DMS53 (cell line): ENCODE measurements around the gene SRL.

ENCODE experiments used
- DNase-seq: peaks from one replicate; lab custom pipeline; 2025; lab: John Stamatoyannopoulos, UW

SRL gene

DNA sequence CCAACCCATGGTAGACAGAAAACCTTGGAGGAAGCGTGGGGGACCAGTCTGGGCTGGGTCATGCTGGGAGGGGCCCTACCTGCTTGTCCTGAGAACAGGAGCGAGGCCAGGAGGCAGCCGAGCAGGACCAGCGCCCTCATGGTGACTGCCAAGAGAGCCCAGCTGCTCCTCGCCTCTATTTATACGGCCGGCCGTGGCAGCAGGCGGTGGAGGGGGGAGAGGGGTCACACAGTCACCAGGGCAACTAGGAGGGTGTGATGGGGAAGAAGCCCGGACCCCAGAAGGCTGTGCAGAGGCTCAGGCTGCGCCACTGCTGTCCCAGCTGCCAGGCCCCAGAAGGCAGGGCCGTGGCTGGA lies at the start of gene SRL:
TSS of gene SRL (minus strand) at position 153 of the 356 bp plus-strand sequence. CDS start at position 140, 13 bp downstream.
- no peak for DNase-seq

DNA sequence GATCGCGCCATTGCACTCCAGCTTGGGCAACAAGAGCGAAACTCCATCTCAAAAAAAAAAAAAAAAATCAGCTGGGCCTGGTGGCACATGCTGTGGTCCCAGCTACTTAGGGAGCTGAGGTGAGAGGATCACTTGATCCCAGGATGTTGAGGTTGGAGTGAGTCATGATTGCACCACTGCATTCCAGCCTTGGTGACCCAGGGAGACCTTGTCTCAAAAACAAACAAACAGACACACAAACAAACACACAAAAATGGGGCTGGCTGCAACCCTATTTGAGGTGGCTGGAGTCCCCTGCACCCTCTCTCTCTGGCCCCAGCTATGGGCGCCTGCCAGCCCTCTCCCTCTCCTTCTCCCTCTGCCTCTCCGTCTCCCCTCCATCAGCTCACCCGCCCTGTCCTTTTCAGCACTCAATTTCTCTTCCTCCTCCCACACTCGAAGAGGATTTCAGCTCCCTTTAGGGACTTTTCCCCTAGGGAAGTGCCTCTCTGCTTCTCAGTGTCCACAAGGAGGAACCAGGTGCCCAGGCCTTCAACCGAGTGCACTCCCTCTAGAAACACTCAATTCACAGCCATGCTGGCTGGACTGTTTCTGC lies 48.5 kb upstream of the SRL start:
- peak; percentile 93 for DNase-seq

GRCh38 chr16:4288148-4288921 lies 46.5 kb upstream of the SRL start:
- peak; percentile 83 for DNase-seq

DNA sequence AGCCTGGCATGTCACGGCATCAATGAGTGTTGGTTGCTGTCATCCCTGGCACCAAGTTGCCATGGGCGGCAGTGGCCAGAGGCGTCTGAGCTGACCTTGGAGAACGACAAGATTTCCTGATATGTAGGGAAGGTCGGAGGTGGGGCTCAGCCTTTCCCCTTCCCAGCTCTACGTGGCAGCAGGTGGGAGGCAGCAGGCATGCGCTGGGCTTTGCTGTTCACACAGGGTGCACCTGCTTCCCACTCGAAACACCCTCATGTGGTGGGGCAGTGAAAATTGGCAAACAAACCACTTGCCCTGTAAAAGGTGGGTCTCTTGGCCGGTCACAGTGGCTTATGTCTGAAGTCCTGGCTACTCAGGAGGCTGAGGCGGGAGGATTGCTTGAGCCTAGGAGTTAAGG lies 43.3 kb upstream of the SRL start:
- DNase-seq: peak; percentile 85

DNA sequence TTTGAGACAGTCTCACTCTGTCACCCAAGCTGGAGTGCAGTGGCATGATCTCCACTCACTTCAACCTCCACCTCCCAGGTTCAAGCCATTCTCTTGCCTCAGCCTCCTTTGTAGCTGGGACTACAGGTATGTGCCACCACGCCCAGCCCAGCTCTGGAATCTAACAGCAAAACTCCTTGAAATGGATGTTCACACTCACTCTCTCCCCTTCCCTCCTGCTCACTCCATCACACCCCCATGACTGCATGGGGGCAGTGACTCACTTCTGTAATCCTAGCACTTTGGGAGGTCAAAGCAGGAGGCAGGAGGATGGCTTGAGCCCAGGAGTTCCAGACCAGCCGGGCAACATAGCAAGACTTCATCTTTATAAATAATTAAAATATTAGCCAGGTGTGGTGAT lies 42.1 kb upstream of the SRL start:
- peak; percentile 23 for DNase-seq

DNA sequence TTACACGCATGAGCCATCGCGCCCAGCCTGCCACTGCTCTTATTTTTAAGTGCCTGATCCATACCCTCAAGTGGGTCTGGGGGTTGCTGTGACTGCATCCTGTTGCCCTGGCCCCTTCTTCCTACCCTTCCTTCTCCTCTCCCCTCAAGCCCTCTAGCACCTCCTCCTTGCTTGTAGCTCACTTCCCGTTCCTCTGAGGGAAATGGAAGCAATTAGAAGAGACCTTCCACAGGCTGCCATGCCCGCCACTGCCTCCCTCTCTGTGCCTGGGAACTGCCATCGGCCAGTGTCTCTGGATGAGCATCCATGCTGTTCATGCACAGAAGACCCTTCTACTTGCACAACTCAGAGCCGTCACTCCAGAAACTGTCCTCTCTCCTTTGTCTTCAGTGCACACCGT lies 41.6 kb upstream of the SRL start:
- no peak for DNase-seq

GRCh38 chr16:4280625-4281024 lies 38.7 kb upstream of the SRL start:
- no peak for DNase-seq

DNA sequence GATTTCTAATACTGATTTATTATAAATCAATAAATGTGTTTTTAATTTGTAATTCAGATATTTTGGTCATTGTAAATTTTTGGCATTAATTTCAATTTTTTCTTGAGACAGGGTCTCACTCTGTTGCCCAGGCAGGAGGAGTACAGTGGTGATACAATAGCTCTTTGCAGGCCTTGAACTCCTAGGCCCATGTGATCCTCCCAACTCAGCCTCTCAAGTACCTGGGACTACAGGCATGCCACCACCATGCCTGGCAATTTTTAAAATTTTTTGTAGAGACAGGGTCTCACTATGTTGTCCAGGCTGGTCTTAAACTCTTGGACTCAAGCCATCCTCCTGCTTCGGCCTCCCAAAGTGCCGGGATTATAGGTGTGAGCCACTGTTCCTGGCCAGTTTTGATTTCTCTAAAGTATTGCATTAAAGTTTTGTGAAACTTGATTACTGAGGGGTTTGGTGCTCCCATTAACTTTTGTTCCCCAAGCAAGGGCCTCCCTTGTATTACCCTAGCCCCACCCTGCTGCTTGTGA lies 36.2 kb upstream of the SRL start:
- DNase-seq: no peak

DNA sequence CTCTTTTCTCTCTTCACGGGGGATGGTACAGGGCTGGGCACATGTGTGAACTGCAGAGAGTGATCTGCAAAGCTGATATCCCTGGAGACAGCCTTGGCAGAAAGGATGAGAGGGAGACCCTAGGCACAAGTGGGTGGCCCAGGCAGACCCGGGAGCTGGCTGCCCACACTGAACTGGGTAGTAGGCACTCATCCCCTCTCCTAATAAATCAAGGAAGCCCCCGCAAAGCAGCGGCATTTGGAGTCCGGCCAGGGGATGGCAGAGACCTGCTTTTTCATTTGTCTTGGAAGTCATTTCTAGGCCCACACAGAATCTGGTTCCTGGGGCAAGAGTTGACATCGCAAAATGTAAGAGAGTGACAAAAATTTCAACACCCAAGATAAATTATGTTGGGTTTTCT lies 34.0 kb upstream of the SRL start:
- no peak for DNase-seq

GRCh38 chr16:4273858-4274311 lies 32.0 kb upstream of the SRL start:
- peak; percentile 77 for DNase-seq

GRCh38 chr16:4272114-4272956 lies 30.5 kb upstream of the SRL start:
- DNase-seq: peak; percentile 67

DNA sequence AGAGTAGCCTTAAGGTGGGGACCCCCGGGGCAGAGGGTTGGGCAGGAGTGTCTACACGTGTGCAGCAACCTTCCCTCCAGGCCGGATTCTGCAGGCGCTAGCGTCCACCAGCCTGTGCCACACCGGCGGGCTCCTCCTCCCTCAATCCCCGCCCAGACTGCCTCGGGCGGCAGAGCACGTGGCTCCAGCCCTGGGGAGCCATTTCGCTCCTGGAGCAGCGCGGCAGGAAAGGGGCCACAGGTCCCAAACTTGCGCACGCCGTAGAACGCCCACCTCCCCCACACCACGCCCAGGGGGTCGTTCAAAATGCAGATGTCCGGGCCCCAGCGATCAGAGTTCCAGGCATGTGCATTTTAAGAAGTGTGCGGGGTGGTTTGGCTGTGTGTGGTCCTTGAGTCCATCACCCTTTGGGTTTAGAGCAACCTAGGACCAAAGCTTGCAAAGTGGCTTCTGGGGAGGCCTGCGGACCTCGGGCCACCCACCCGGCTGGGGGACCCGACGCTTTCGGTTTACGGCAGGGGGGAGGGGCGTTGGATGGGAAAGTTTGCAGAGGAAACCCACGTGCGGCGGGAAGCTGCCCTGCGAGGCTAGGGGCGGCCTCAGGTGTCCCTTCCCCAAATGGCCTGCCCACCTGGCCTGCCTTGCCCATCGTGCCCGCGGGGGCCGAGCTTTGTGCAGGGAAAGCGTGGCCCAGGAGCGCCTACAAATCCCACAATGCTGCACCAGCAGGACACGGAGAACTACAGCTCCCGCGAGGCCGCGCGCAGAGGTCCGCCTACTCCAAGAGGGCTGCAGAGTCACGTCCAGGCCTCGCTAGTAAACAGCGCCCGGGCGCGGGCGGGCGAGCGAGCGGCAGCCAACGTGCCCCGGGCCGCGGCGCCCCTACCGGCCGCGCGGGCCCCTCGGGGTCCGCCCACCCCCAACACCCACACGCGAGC lies 29.6 kb upstream of the SRL start:
- DNase-seq: peak; percentile 95

- DNase-seq: no peak
These were observed 28.7 kb upstream of the SRL start for GRCh38 chr16:4270595-4270994.

- no peak for DNase-seq
These were observed 28.2 kb upstream of the SRL start for GRCh38 chr16:4270091-4270490.

- DNase-seq: peak; percentile 30
These were observed 24.5 kb upstream of the SRL start for GRCh38 chr16:4266372-4266771.

DNA sequence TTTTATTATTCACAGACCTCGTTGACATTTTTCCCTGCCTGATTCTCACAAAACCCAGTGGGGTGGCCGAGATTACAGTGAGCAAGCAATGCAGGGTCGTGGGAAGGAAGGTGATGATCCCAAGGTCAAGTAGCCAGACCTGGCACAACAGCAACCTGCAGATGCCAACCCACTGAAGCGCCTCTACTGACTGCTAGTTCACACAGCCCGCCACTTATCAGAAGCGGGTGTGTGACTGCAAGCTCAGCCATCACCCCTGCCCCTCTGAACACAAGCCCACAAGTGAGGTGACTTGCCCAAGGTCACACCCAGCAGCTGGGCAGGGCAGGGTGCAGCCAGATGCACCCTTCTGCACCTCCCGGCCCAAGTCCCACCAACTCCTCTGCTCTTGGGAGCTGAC lies 23.8 kb upstream of the SRL start:
- no peak for DNase-seq

DNA sequence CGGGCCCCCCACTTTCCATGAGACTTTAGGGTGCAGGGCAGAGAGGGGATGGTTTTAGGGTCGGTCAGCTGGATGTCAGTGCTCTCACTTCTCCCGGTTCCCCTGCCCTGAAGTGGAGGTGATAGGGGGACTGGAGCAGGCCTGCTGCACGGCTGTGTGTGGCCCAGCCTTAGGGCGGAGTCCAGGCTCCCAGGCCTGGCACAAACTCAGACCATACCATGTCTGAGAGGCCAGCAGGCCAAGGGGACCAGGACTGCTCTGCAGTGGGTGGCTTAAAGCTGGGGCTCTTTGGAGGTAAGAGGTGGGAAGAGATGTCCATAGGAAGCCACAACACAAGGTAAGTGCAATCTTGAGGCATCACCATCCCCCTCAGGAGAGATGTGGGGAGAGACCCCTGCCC lies 22.7 kb upstream of the SRL start:
- DNase-seq: no peak

- peak; percentile 21 for DNase-seq
These were observed 21.9 kb upstream of the SRL start for GRCh38 chr16:4263504-4264436.

DNA sequence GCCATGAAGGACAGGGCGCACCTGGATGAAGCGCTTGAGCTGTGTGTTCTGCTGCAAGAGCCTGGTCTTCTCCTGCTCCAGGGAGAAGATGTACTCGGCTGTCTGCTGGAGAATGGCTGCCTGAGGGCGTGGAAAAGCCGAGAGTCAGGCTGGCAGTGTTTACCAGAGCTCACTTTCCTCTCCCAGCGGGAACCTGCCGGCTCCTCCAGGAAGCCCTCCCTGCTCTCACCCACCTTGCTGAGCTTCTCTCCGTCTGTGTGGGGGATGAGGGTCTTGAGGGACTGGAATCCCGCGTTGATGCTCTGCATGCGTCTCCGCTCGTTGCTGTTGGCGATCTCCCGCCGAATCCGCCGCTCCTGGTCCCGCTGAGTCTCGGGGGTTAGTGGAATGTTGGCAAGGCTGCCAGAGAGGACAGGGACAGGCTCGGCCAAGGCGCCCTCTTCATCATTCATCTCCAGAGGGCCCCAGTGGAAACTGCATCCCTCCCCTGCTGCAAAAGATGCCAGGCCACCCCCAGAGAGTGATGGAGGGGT lies 20.5 kb upstream of the SRL start:
- no peak for DNase-seq

DNA sequence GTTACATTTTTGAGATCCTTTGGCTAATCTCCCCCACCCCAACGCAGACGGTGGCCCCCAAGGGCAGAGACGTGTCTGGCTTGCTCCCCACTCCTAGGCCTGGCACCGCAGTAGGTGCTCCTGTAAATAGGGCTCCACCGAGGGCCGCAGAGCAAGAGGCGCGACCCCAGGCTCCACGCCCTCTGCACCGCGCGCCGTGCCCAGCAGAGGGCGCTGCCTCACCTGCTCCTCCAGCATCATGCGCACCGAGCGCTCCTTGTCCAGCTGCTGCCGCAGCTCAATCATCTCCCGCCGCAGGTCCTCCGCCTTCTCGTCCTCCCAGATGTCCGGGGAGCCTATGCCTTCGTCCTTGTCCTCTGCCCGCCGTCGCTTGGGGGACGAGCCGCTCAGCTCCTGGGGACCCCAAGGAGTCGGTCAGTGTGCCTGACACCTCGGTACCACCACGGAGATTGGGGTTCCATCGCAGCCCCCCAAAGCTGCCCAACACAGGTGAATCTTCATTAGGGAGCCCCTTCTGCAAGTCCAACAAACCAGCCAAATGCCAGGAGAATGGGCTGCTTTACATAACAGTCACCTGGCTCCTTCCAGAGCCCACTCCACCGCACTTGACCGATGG lies 19.8 kb upstream of the SRL start:
- peak; percentile 61 for DNase-seq
